CD14-positive monocyte (primary cell): Measurements from ENCODE around the gene PATJ. TPM values are rescaled to one million over a fixed set of nuclear protein-coding genes. Genes with fewer than 3 reads are reported as not detected.
"Not testable (repeated sequence)": the region's sequence is repeated elsewhere in the genome, so short reads cannot be mapped to it uniquely, and the experiment has no call there.

ENCODE experiments used
- DNase-seq, 3 donors: peaks; one replicate each; pipeline ENCODE4 v3.0.0-alpha.2; 2011 to 2022
- H2AFZ ChIP-seq: 2 replicates; pipeline ENCODE4 v1.6.0; 2012; ENCODE audit warnings: mild to moderate bottlenecking, low read depth, low read length, inconsistent platforms; ENCODE audit not compliant: insufficient read depth, poor library complexity, severe bottlenecking
- H3K27ac ChIP-seq, 2 donors: 1 replicate in 1 of 2; 2 replicates in 1 of 2; pipeline ENCODE4 v1.5.1; 2012 to 2013; ENCODE audit warnings: low read length in 2 of 2, control low read depth in 1 of 2, inconsistent platforms in 1 of 2, low read depth in 1 of 2, mild to moderate bottlenecking in 1 of 2
- H3K27me3 ChIP-seq, 2 donors: one replicate each; pipeline versions ENCODE4 v1.6.0 to v1.6.1; 2011 to 2013; ENCODE audit warnings: low read length in 2 of 2; ENCODE audit not compliant: control insufficient read depth in 2 of 2, insufficient read depth in 2 of 2
- H3K36me3 ChIP-seq, 2 donors: replicated peaks in 1 of 2; 1 replicate in 1 of 2; 2 replicates in 1 of 2; pipeline versions ENCODE4 v1.5.1 to v1.6.1; 2012 to 2013; ENCODE audit warnings: low read length in 2 of 2, control low read depth in 1 of 2, inconsistent platforms in 1 of 2, mild to moderate bottlenecking in 1 of 2; ENCODE audit not compliant: insufficient read depth in 2 of 2, control insufficient read depth in 1 of 2
- H3K4me1 ChIP-seq, 2 donors: 1 replicate in 1 of 2; 2 replicates in 1 of 2; pipeline versions ENCODE4 v1.5.1 to v1.6.1; 2012 to 2013; ENCODE audit warnings: low read length in 2 of 2, control low read depth in 1 of 2, inconsistent platforms in 1 of 2, mild to moderate bottlenecking in 1 of 2, moderate library complexity in 1 of 2; ENCODE audit not compliant: insufficient read depth in 2 of 2, control insufficient read depth in 1 of 2
- H3K4me2 ChIP-seq: replicated peaks from 2 replicates; pipeline ENCODE3; 2012; ENCODE audit warnings: low read length, moderate library complexity, mild to moderate bottlenecking; ENCODE audit not compliant: poor library complexity, severe bottlenecking; ENCODE audit errors: extremely low read depth
- H3K4me3 ChIP-seq, 3 experiments: fragments of 200-600 bp in 1 of 3; sonication (generic) in 1 of 3; replicated peaks in 1 of 3; 1 replicate in 2 of 3; 2 replicates in 1 of 3; pipeline ENCODE4 v1.5.1; 2011 to 2013; ENCODE audit warnings: low read length in 3 of 3, mild to moderate bottlenecking in 3 of 3, control low read depth in 2 of 3, low read depth in 2 of 3, inconsistent platforms in 1 of 3, moderate library complexity in 1 of 3
- H3K79me2 ChIP-seq: 2 replicates; pipeline ENCODE4 v1.6.0; 2012; ENCODE audit warnings: mild to moderate bottlenecking, control low read depth, inconsistent platforms, low read length, moderate library complexity; ENCODE audit not compliant: insufficient read depth
- H3K9ac ChIP-seq: 2 replicates; pipeline ENCODE4 v1.6.0; 2017; ENCODE audit warnings: low read length, mild to moderate bottlenecking; ENCODE audit not compliant: insufficient read depth, poor library complexity, severe bottlenecking
- H3K9me3 ChIP-seq, 2 donors: replicated peaks in 1 of 2; 1 replicate in 1 of 2; 2 replicates in 1 of 2; pipeline versions ENCODE4 v1.5.1 to v1.6.1; 2012 to 2013; ENCODE audit warnings: low read length in 2 of 2, control low read depth in 1 of 2; ENCODE audit not compliant: control insufficient read depth in 1 of 2, insufficient read depth in 1 of 2
- H4K20me1 ChIP-seq: 2 replicates; pipeline ENCODE4 v1.6.0; 2012; ENCODE audit warnings: mild to moderate bottlenecking, low read length, control low read depth, moderate library complexity; ENCODE audit not compliant: insufficient read depth
- H3K27ac Mint-ChIP-seq, 7 donors: one replicate each; pipeline ENCODE4 v1.8.0; 2020; ENCODE audit warnings: mild to moderate bottlenecking in 7 of 7, mixed read lengths in 7 of 7, moderate library complexity in 6 of 7, inconsistent platforms in 2 of 7
- H3K27me3 Mint-ChIP-seq, 3 donors: one replicate each; pipeline ENCODE4 v1.8.0; 2021 to 2022; ENCODE audit warnings: low read depth in 3 of 3, mild to moderate bottlenecking in 3 of 3, mixed read lengths in 3 of 3, moderate library complexity in 3 of 3, inconsistent platforms in 1 of 3
- H3K36me3 Mint-ChIP-seq, 2 donors: one replicate each; pipeline ENCODE4 v1.8.0; 2020; ENCODE audit warnings: mixed read lengths in 2 of 2, inconsistent platforms in 1 of 2, mild to moderate bottlenecking in 1 of 2
- H3K4me1 Mint-ChIP-seq: one replicate; pipeline ENCODE4 v1.8.0; 2020; ENCODE audit warnings: mild to moderate bottlenecking, mixed read lengths
- H3K4me3 Mint-ChIP-seq, 2 donors: one replicate each; pipeline ENCODE4 v1.8.0; 2020; ENCODE audit warnings: mild to moderate bottlenecking in 2 of 2, mixed read lengths in 2 of 2, moderate library complexity in 1 of 2
- H3K9me3 Mint-ChIP-seq, 7 donors: one replicate each; pipeline ENCODE4 v1.8.0; 2020 to 2022; ENCODE audit warnings: mixed read lengths in 7 of 7, mild to moderate bottlenecking in 6 of 7, moderate library complexity in 6 of 7, inconsistent platforms in 2 of 7
- WGBS: methylation state at CpG from one replicate; pipeline ENCODE4 v1.1.5; 2013; ENCODE audit warnings: missing lambda C conversion rate; ENCODE audit not compliant: insufficient coverage; 5-methylcytosine and 5-hydroxymethylcytosine counted together
- intact Hi-C, 2 donors: fragments of 100-400 bp; cut with micrococcal nuclease; formaldehyde crosslinking; loops; one replicate each; pipeline versions ENCODE4 v1.15.0 to v1.15.1; 2023
- polyA plus RNA-seq, 3 donors: library from polyadenylated mRNA; depleted of rRNA in 1 of 3; unstranded in 2 of 3; stranded (reverse) in 1 of 3; fragments of 300-500 nt in 2 of 3; fragments of >200 nt in 1 of 3; fragmentation: Illumina TruSeq in 2 of 3; gene quantifications; 1 replicate in 2 of 3; 2 replicates in 1 of 3; pipeline ENCODE4 v1.2.3, GENCODE V29; 2012 to 2021
- TF ChIP-seq, protein P1 (sequence below): fragments of 200-600 bp; IDR thresholded peaks from one replicate; pipeline ENCODE4 v1.8.0; 2022; ENCODE audit warnings: antibody characterized with exemption, mild to moderate bottlenecking

PATJ gene
- polyA plus RNA-seq, 3 donors = 0.01 to 0.23 TPM; not detected in 1

DNA sequence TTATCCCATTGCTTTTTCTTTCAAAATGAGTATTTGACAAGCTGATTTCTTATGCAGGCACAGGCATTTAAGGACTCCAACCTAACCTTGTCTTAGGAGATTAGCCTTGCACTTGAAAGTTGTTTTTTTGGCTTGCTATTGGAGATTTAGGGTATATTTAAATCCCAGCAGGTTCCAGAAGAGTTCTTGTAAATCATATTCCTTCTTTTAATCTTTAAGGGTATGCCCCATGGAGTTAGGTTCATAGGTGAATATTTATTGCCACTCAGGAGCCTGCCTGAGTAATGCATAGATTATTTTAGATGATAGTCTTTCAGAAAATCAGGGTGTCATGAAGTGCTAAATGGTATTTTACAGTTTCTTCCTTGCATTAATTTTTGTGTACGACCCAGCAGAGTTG is 146.5 kb downstream of the PATJ start:
- peaks cover 0 to 3% (median 0%) of the 10 kb centered on the region in 7 donors for H3K9me3 Mint-ChIP-seq
- TF ChIP-seq, protein P1, sequence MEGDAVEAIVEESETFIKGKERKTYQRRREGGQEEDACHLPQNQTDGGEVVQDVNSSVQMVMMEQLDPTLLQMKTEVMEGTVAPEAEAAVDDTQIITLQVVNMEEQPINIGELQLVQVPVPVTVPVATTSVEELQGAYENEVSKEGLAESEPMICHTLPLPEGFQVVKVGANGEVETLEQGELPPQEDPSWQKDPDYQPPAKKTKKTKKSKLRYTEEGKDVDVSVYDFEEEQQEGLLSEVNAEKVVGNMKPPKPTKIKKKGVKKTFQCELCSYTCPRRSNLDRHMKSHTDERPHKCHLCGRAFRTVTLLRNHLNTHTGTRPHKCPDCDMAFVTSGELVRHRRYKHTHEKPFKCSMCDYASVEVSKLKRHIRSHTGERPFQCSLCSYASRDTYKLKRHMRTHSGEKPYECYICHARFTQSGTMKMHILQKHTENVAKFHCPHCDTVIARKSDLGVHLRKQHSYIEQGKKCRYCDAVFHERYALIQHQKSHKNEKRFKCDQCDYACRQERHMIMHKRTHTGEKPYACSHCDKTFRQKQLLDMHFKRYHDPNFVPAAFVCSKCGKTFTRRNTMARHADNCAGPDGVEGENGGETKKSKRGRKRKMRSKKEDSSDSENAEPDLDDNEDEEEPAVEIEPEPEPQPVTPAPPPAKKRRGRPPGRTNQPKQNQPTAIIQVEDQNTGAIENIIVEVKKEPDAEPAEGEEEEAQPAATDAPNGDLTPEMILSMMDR = no peak

DNA sequence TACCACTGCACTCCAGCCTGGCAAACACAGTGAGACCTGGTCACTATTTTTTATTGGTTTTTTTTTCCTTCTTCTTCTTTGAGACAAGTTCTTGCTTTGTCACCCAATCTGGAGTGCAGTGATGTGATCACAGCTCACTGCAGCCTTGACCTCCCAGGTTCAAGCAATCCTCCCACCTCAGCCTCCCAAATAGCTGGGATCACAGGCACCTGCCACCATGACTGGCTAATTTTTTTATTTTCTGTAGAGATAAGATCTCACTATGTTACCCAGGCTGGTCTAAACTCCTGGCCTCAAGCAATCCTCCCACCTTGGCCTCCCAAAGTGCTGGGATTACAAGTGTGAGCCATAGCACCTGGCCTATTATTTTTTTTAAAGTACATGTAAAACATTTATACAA is 148.2 kb downstream of the PATJ start:
- H3K27ac ChIP-seq, H3K4me3 ChIP-seq, H2AFZ ChIP-seq, H3K4me2 ChIP-seq, H4K20me1 ChIP-seq, DNase-seq, H3K27me3 ChIP-seq, H3K9ac ChIP-seq, H3K9me3 ChIP-seq, H3K4me1 Mint-ChIP-seq, H3K4me3 Mint-ChIP-seq, intact Hi-C loops, H3K36me3 ChIP-seq, H3K4me1 ChIP-seq, H3K36me3 Mint-ChIP-seq, H3K27me3 Mint-ChIP-seq, H3K79me2 ChIP-seq, H3K27ac Mint-ChIP-seq: not testable (repeated sequence)
- H3K9me3 Mint-ChIP-seq = peaks cover 0 to 12% (median 3%) of the 10 kb centered on the region in 7 donors

More for the DNA sequence above, 146.5 kb downstream of the PATJ start:
- Histone ChIP-seq H3K9me3 (no peaks in the 10 kb centered on the region), H4K20me1 (no peaks in the 10 kb centered on the region), H3K4me1 (no peaks in the 10 kb centered on the region), H2AFZ (no peak overlapping the region), H3K79me2 (no peaks in the 10 kb centered on the region), H3K27me3 (no peaks in the 10 kb centered on the region), H3K27ac (no peak overlapping the region), H3K4me2 (no peak overlapping the region), H3K36me3 (no peaks in the 10 kb centered on the region), H3K9ac (no peak overlapping the region), H3K4me3 (no peak overlapping the region)
- no peak for DNase-seq
- H3K4me3 Mint-ChIP-seq = no peak overlapping the region
- intact Hi-C loops = no loop called here
- peaks cover 0 to 1% (median 0%) of the 10 kb centered on the region in 3 donors for H3K27me3 Mint-ChIP-seq
- no CpG with 5 or more reads among the region's 1 CpG for WGBS
- no peak overlapping the region for H3K27ac Mint-ChIP-seq
- H3K4me1 Mint-ChIP-seq = no peaks in the 10 kb centered on the region
- H3K36me3 Mint-ChIP-seq = no peaks in the 10 kb centered on the region
